HT-29 (cell line): ENCODE data around the gene BRWD1. TPM values are rescaled to one million over a fixed set of nuclear protein-coding genes. Genes with fewer than 3 reads are reported as not detected.

ENCODE experiments used
- DNase-seq: peaks from one replicate; pipeline ENCODE4 v3.0.0-alpha.2; 2015; ENCODE audit warnings: low spot score
- small RNA-seq: library from RNA; depleted of rRNA; stranded (forward); fragments of <200 nt; gene quantifications from one replicate; pipeline ENCODE3, GENCODE V24; 2014
- total RNA-seq: library from RNA; depleted of rRNA; stranded (reverse); fragments of >200 nt; shearing (Covaris generic); gene quantifications from 2 replicates; pipeline ENCODE4 v1.2.3, GENCODE V29; 2014; rRNA removed

BRWD1 gene
- total RNA-seq, 1 experiment from 2014 or later = 11.7 TPM

DNA sequence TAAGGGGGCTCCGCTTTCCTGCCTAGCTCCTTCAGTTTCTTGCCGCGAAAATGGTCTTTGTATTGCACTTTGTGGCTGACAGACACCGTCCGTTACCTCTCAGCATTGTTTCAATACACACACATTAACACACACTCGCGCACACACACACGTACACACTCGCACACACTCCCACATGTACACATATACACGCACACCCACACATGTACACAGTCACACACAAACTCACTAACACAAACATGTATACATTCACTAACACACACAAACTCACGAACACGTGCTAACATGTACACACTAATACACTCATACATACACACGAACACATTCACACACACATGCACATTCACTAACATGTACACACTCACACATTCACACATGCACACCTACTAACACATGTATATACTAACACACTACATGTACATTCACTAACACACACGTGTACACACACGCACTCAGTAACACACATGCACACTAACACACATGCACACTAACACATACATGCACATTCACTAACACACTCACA, 179.1 kb downstream of the BRWD1 start:
- no peak for DNase-seq

Small RNA genes lying within 50 kb of the gene (small RNA-seq; reads per million reads assigned to genes)
- gene RF00019 = not detected

Other genes starting within 250 kb of the BRWD1 start
- 48.8 and 50.9 TPM in 2 replicates for gene PSMG1, start 130.2 kb downstream of the BRWD1 start, total RNA-seq
- 132 and 165 TPM in 2 replicates for gene HMGN1, start 35.5 kb upstream of the BRWD1 start, total RNA-seq
- gene LCA5L, start 132.1 kb upstream of the BRWD1 start, total RNA-seq = 0.81 TPM in 1 of 2 replicates, not detected in the other
- 0.89 TPM in 1 of 2 replicates, not detected in the other for gene SH3BGR, start 138.3 kb upstream of the BRWD1 start, total RNA-seq